Smooth muscle cell (in vitro differentiated cells): ENCODE measurements around the gene CD93. TPM values are rescaled to one million over a fixed set of nuclear protein-coding genes. Genes with fewer than 3 reads are reported as not detected.

Experiments used
- DNase-seq: peaks from one replicate; lab custom pipeline; 2025; ENCODE audit not compliant: unreplicated experiment; lab: John Stamatoyannopoulos, UW
- H2AFZ ChIP-seq: fragments of 200-600 bp; sonication (generic); 2 replicates; pipeline ENCODE4 v1.6.0; 2016; ENCODE audit warnings: antibody characterized with exemption, low read depth, mild to moderate bottlenecking
- H3F3A ChIP-seq: fragments of 200-600 bp; sonication (generic); 2 replicates; pipeline ENCODE4 v1.6.0; 2017; ENCODE audit warnings: antibody characterized with exemption, low read depth
- H3K27ac ChIP-seq: fragments of 200-600 bp; sonication (generic); 2 replicates; pipeline ENCODE4 v1.5.1; 2016; ENCODE audit warnings: low read depth, mild to moderate bottlenecking
- H3K27me3 ChIP-seq: fragments of 200-600 bp; sonication (generic); 2 replicates; pipeline ENCODE4 v1.6.1; 2016; ENCODE audit warnings: low read depth, mild to moderate bottlenecking
- H3K36me3 ChIP-seq: fragments of 200-600 bp; sonication (generic); 2 replicates; pipeline ENCODE4 v1.5.1; 2016; ENCODE audit warnings: low read depth
- H3K4me1 ChIP-seq: fragments of 200-600 bp; sonication (generic); 2 replicates; pipeline ENCODE4 v1.5.1; 2016; ENCODE audit warnings: low read depth
- H3K4me2 ChIP-seq: fragments of 200-600 bp; sonication (generic); 2 replicates; pipeline ENCODE4 v1.6.0; 2016; ENCODE audit warnings: mild to moderate bottlenecking
- H3K4me3 ChIP-seq: fragments of 200-600 bp; sonication (generic); 2 replicates; pipeline ENCODE4 v1.5.1; 2016; ENCODE audit warnings: mild to moderate bottlenecking
- H3K79me2 ChIP-seq: fragments of 200-600 bp; sonication (generic); 2 replicates; pipeline ENCODE4 v1.6.0; 2016; ENCODE audit warnings: low read depth, mild to moderate bottlenecking
- H3K9ac ChIP-seq: fragments of 200-600 bp; sonication (generic); 2 replicates; pipeline ENCODE4 v1.6.0; 2016; ENCODE audit warnings: low read depth
- H3K9me3 ChIP-seq: fragments of 200-600 bp; sonication (generic); replicated peaks from 2 replicates; pipeline ENCODE4 v1.5.1; 2016; ENCODE audit warnings: low read depth
- H4K20me1 ChIP-seq: fragments of 200-600 bp; sonication (generic); 2 replicates; pipeline ENCODE4 v1.6.0; 2016; ENCODE audit warnings: low read depth
- CTCF ChIP-seq: fragments of 200-600 bp; sonication (generic); IDR thresholded peaks from 2 replicates; pipeline ENCODE4 v1.5.1; 2017; ENCODE audit warnings: borderline replicate concordance, mild to moderate bottlenecking, antibody characterized with exemption; ENCODE audit not compliant: insufficient read depth, poor library complexity, severe bottlenecking
- WGBS: methylation state at CpG from one replicate; pipeline ENCODE4 v1.1.7; 2016; ENCODE audit warnings: low lambda C conversion rate; 5-methylcytosine and 5-hydroxymethylcytosine counted together
- polyA plus RNA-seq: library from polyadenylated mRNA; unstranded; fragments of >200 nt; fragmentation: Nextera tagmentation; extraction: Ambion mirVana; gene quantifications from 2 replicates; pipeline ENCODE4 v1.2.1, GENCODE V29; 2016
- total RNA-seq: library from RNA; depleted of rRNA; stranded (reverse); fragments of >200 nt; gene quantifications from 2 replicates; pipeline ENCODE4 v1.2.3, GENCODE V29; 2014

CD93 gene
- total and polyA plus RNA-seq, 2 experiments from 2014 or later = not detected

- DNase-seq = no peak
- H3K4me1 ChIP-seq = no peaks in the 10 kb centered on the region
- H3K9ac ChIP-seq = no peak overlapping the region
- no peak overlapping the region for H3K27ac ChIP-seq
- H3F3A ChIP-seq = no peaks in the 10 kb centered on the region
- H3K9me3 ChIP-seq = no peaks in the 10 kb centered on the region
- no peaks in the 10 kb centered on the region for H3K36me3 ChIP-seq
- H3K79me2 ChIP-seq = no peaks in the 10 kb centered on the region
- 88% methylated on average over 2 of the region's 2 CpGs for WGBS
- no peaks in the 10 kb centered on the region for H4K20me1 ChIP-seq
- no peak overlapping the region for H3K4me2 ChIP-seq
- no peak overlapping the region for H2AFZ ChIP-seq
- TF ChIP-seq CTCF = no peak
- no peaks in the 10 kb centered on the region for H3K27me3 ChIP-seq
- H3K4me3 ChIP-seq = no peak overlapping the region
These were observed 27.9 kb upstream of the CD93 start for GRCh38 chr20:23114018-23114417.

- Histone ChIP-seq H3K9ac (no peak overlapping the region), H3K4me3 (no peak overlapping the region), H3K79me2 (no peaks in the 10 kb centered on the region), H3K36me3 (no peaks in the 10 kb centered on the region), H3K27ac (no peak overlapping the region), H2AFZ (no peak overlapping the region), H3F3A (no peaks in the 10 kb centered on the region), H3K9me3 (no peaks in the 10 kb centered on the region), H3K27me3 (no peaks in the 10 kb centered on the region), H3K4me1 (no peaks in the 10 kb centered on the region), H4K20me1 (no peaks in the 10 kb centered on the region), H3K4me2 (no peak overlapping the region)
- WGBS = 78% methylated on average over 1 of the region's 1 CpG
- no peak for TF ChIP-seq CTCF
- DNase-seq = no peak
These were observed 26.5 kb upstream of the CD93 start for GRCh38 chr20:23112595-23112994.

- H3K9me3 ChIP-seq = no peaks in the 10 kb centered on the region
- no peak overlapping the region for H3K27ac ChIP-seq
- H3K36me3 ChIP-seq = no peaks in the 10 kb centered on the region
- H2AFZ ChIP-seq = no peak overlapping the region
- 94% methylated on average over 9 of the region's 9 CpGs for WGBS
- H4K20me1 ChIP-seq = no peaks in the 10 kb centered on the region
- H3K4me1 ChIP-seq = no peaks in the 10 kb centered on the region
- no peaks in the 10 kb centered on the region for H3K27me3 ChIP-seq
- no peak overlapping the region for H3K9ac ChIP-seq
- H3K4me2 ChIP-seq = no peak overlapping the region
- no peak overlapping the region for H3K4me3 ChIP-seq
- no peaks in the 10 kb centered on the region for H3K79me2 ChIP-seq
- no peak for TF ChIP-seq CTCF
- DNase-seq = no peak
- H3F3A ChIP-seq = no peaks in the 10 kb centered on the region
These were observed 25.8 kb upstream of the CD93 start for GRCh38 chr20:23111944-23112342.

- H3K9ac ChIP-seq = no peak overlapping the region
- no peak overlapping the region for H2AFZ ChIP-seq
- no peak overlapping the region for H3K4me2 ChIP-seq
- H3K9me3 ChIP-seq = no peaks in the 10 kb centered on the region
- DNase-seq = no peak
- 81% methylated on average over 16 of the region's 16 CpGs for WGBS
- no peak for TF ChIP-seq CTCF
- H3K27me3 ChIP-seq = no peaks in the 10 kb centered on the region
- no peaks in the 10 kb centered on the region for H4K20me1 ChIP-seq
- no peak overlapping the region for H3K27ac ChIP-seq
- no peak overlapping the region for H3K4me3 ChIP-seq
- H3K36me3 ChIP-seq = no peaks in the 10 kb centered on the region
- H3F3A ChIP-seq = no peaks in the 10 kb centered on the region
- no peaks in the 10 kb centered on the region for H3K4me1 ChIP-seq
- no peaks in the 10 kb centered on the region for H3K79me2 ChIP-seq
These were observed 25.3 kb upstream of the CD93 start for GRCh38 chr20:23111307-23111943.
